Upper lobe of left lung (tissue), 6 donors: ENCODE results near the gene TP53AIP1. TPM values are rescaled to one million over a fixed set of nuclear protein-coding genes. Genes with fewer than 3 reads are reported as not detected.
"Not testable (repeated sequence)": the region's sequence is repeated elsewhere in the genome, so short reads cannot be mapped to it uniquely, and the experiment has no call there.

Experiments
- ATAC-seq, 2 donors: fragments of 200-7000 bp; cut with Tn5 transposase; one replicate each; pipeline ENCODE4 v1.9.1; 2022; ENCODE audit warnings: mild to moderate bottlenecking in 2 of 2, moderate library complexity in 2 of 2; ENCODE audit not compliant: low FRiP score in 2 of 2
- DNase-seq, 2 donors: peaks; one replicate each; pipeline ENCODE4 v3.0.0-alpha.2; 2019 to 2020
- H3K27ac ChIP-seq, 4 donors: fragments of 200-600 bp; sonication (generic); one replicate each; pipeline ENCODE4 v1.5.1; 2016 to 2019
- H3K27me3 ChIP-seq, 4 donors: fragments of 200-600 bp; sonication (generic); one replicate each; pipeline ENCODE4 v1.5.1; 2017 to 2019
- H3K36me3 ChIP-seq, 4 donors: fragments of 200-600 bp; sonication (generic); one replicate each; pipeline ENCODE4 v1.5.1; 2016 to 2019
- H3K4me1 ChIP-seq, 4 donors: fragments of 200-600 bp; sonication (generic); one replicate each; pipeline ENCODE4 v1.5.1; 2018 to 2019
- H3K4me3 ChIP-seq, 4 donors: fragments of 200-600 bp; sonication (generic); one replicate each; pipeline ENCODE4 v1.5.1; 2017 to 2019; ENCODE audit warnings: mild to moderate bottlenecking in 2 of 4, moderate library complexity in 1 of 4
- H3K9me3 ChIP-seq, 4 donors: fragments of 200-600 bp; sonication (generic); one replicate each; pipeline ENCODE4 v1.5.1; 2018 to 2019
- CTCF ChIP-seq, 6 experiments: fragments of 450-650 bp in 4 of 6; fragments of 200-600 bp in 2 of 6; sonication (generic) in 2 of 6; IDR thresholded peaks; one replicate each; pipeline ENCODE4 v1.5.1; 2016 to 2019; ENCODE audit warnings: antibody characterized with exemption in 6 of 6
- EP300 ChIP-seq, 4 donors: sonication (generic); formaldehyde crosslinking; IDR thresholded peaks; one replicate each; pipeline ENCODE4 v1.5.1; 2017; ENCODE audit warnings: antibody characterized with exemption in 4 of 4, control low read depth in 2 of 4
- POLR2A ChIP-seq, 4 donors: fragments of 450-650 bp; IDR thresholded peaks; one replicate each; pipeline ENCODE4 v1.5.1; 2016 to 2017; ENCODE audit warnings: antibody characterized with exemption in 4 of 4, mild to moderate bottlenecking in 2 of 4
- POLR2AphosphoS5 ChIP-seq, 2 donors: sonication (generic); formaldehyde crosslinking; IDR thresholded peaks; one replicate each; pipeline ENCODE4 v1.5.1; 2017; ENCODE audit warnings: antibody characterized with exemption in 2 of 2
- WGBS, 2 donors: methylation state at CpG; one replicate each; pipeline ENCODE4 v1.1.5; 2017 to 2018; 5-methylcytosine and 5-hydroxymethylcytosine counted together
- total RNA-seq, 6 donors: library from RNA; depleted of rRNA in 4 of 6; stranded (reverse); fragments of >200 nt in 4 of 6; gene quantifications; one replicate each; pipeline versions ENCODE4 v1.1.0 to v1.2.1, GENCODE V29; 2016 to 2021
- donor health status: DM: no; HTN: no; CAD: no; lungs with moderate emphysema.
- donor health status: DM: no; HTN: yes; CAD: no; lungs with severe emphysema.

Gene TP53AIP1
- total RNA-seq, 6 donors from 2014 or later, result 0.89 TPM; not detected in 5

- no peak for ATAC-seq
- H3K27me3 ChIP-seq, result no peaks in the 10 kb centered on the region
- H3K27ac ChIP-seq, result no peak overlapping the region
- 79 to 83% methylated on average over 16 of the region's 16 CpGs for WGBS, 2 donors
- no peaks in the 10 kb centered on the region for H3K36me3 ChIP-seq
- TF ChIP-seq POLR2A (IDR thresholded peaks at IDR 0.05) (no peak), EP300 (IDR thresholded peaks at IDR 0.05) (no peak), POLR2AphosphoS5 (IDR thresholded peaks at IDR 0.05) (no peak)
- H3K4me3 ChIP-seq, result no peak overlapping the region
- no peaks in the 10 kb centered on the region for H3K9me3 ChIP-seq
- no peaks in the 10 kb centered on the region for H3K4me1 ChIP-seq
- no peak for DNase-seq
Measured at GRCh38 chr11:128924510-128925249, 18.0 kb downstream of the TP53AIP1 start.

- Histone ChIP-seq H3K9me3 (no peaks in the 10 kb centered on the region), H3K4me3 (no peak overlapping the region), H3K27me3 (no peaks in the 10 kb centered on the region), H3K36me3 (no peaks in the 10 kb centered on the region), H3K27ac (no peak overlapping the region), H3K4me1 (no peaks in the 10 kb centered on the region)
- WGBS, 2 donors, result 78% methylated on average over 7 of the region's 7 CpGs
- ATAC-seq (no peak), DNase-seq (no peak)
- TF ChIP-seq POLR2AphosphoS5 (IDR thresholded peaks at IDR 0.05) (no peak), EP300 (IDR thresholded peaks at IDR 0.05) (no peak)
Measured at GRCh38 chr11:128924104-128924503, 18.6 kb downstream of the TP53AIP1 start.

GRCh38 chr11:128921793-128922192, 20.9 kb downstream of the TP53AIP1 start:
- Histone ChIP-seq H3K36me3 (no peaks in the 10 kb centered on the region), H3K4me3 (no peak overlapping the region), H3K27me3 (no peaks in the 10 kb centered on the region), H3K9me3 (no peaks in the 10 kb centered on the region), H3K4me1 (no peaks in the 10 kb centered on the region), H3K27ac (no peak overlapping the region)
- TF ChIP-seq POLR2A (IDR thresholded peaks at IDR 0.05) (no peak), CTCF (IDR thresholded peaks at IDR 0.05) (no peak)
- no peak for DNase-seq
- ATAC-seq, result no peak
- 75 to 83% methylated on average over 4 of the region's 4 CpGs for whole genome bisulfite sequencing, 2 donors

- ATAC-seq (no peak), DNase-seq (no peak)
- Histone ChIP-seq H3K27ac (no peak overlapping the region), H3K36me3 (no peaks in the 10 kb centered on the region), H3K9me3 (no peaks in the 10 kb centered on the region), H3K4me3 (no peak overlapping the region), H3K4me1 (no peaks in the 10 kb centered on the region), H3K27me3 (no peaks in the 10 kb centered on the region)
- 90 to 91% methylated on average over 14 to 15 of the region's 15 CpGs for WGBS, 2 donors
- no peak for TF ChIP-seq POLR2AphosphoS5 (IDR thresholded peaks at IDR 0.05)
- TF ChIP-seq POLR2A (IDR thresholded peaks at IDR 0.05), result no peak
- no peak for TF ChIP-seq CTCF (IDR thresholded peaks at IDR 0.05)
- no peak for TF ChIP-seq EP300 (IDR thresholded peaks at IDR 0.05)
Measured at GRCh38 chr11:128920666-128921065, 22.0 kb downstream of the TP53AIP1 start.

GRCh38 chr11:128919635-128920034, 23.0 kb downstream of the TP53AIP1 start:
- not testable (repeated sequence) for DNase-seq, ATAC-seq
- 81 to 90% methylated on average over 6 to 7 of the region's 7 CpGs for WGBS, 2 donors

GRCh38 chr11:128919216-128919615, 23.5 kb downstream of the TP53AIP1 start:
- no peak for TF ChIP-seq EP300 (IDR thresholded peaks at IDR 0.05)
- TF ChIP-seq POLR2A (IDR thresholded peaks at IDR 0.05), result no peak
- no peak for TF ChIP-seq CTCF (IDR thresholded peaks at IDR 0.05)
- TF ChIP-seq POLR2AphosphoS5 (IDR thresholded peaks at IDR 0.05), result no peak
- H3K9me3 ChIP-seq, result no peaks in the 10 kb centered on the region
- no peaks in the 10 kb centered on the region for H3K4me1 ChIP-seq
- no peak overlapping the region for H3K4me3 ChIP-seq
- H3K36me3 ChIP-seq, result no peaks in the 10 kb centered on the region
- no peak for ATAC-seq
- no peak for DNase-seq
- WGBS, 2 donors, result 53 to 59% methylated on average over 2 to 5 of the region's 5 CpGs
- H3K27ac ChIP-seq, result no peak overlapping the region
- H3K27me3 ChIP-seq, result no peaks in the 10 kb centered on the region

More at GRCh38 chr11:128919635-128920034, 23.0 kb downstream of the TP53AIP1 start:
- H3K4me1 ChIP-seq, H3K27ac ChIP-seq, H3K27me3 ChIP-seq, H3K4me3 ChIP-seq, H3K9me3 ChIP-seq, H3K36me3 ChIP-seq: not testable (repeated sequence)
